Spleen (tissue), 7 donors: ENCODE measurements around the gene SMIM14.

Source experiments
- POLR2A ChIP-seq, 3 donors: fragments of 450-650 bp; IDR thresholded peaks; one replicate each; pipeline ENCODE4 v1.5.1; 2017; ENCODE audit warnings: antibody characterized with exemption in 3 of 3, mild to moderate bottlenecking in 1 of 3
- POLR2AphosphoS5 ChIP-seq, 3 donors: sonication (generic); formaldehyde crosslinking; IDR thresholded peaks; one replicate each; pipeline ENCODE4 v1.5.1; 2017; ENCODE audit warnings: antibody characterized with exemption in 3 of 3
- TF ChIP-seq, protein P1 (sequence below), 11 experiments: fragments of 200-600 bp in 7 of 11; fragments of 450-650 bp in 4 of 11; sonication (generic) in 4 of 11; IDR thresholded peaks in 8 of 11; conservative IDR thresholded peaks in 3 of 11; 1 replicate in 7 of 11; 2 replicates in 4 of 11; pipeline versions ENCODE4 v1.4.0 to v1.8.0; 2016 to 2021; ENCODE audit warnings: antibody characterized with exemption in 11 of 11, inconsistent platforms in 4 of 11, mild to moderate bottlenecking in 1 of 11
- donor health status: DM: no; HTN: no; CAD: no; lungs with moderate emphysema.
- donor health status: DM: no; HTN: no; CAD: no.
- donor health status: DM: no; HTN: no; CAD: no.

GRCh38 chr4:39524161-39524957, 114.3 kb downstream of the SMIM14 start:
- TF ChIP-seq, protein P1, sequence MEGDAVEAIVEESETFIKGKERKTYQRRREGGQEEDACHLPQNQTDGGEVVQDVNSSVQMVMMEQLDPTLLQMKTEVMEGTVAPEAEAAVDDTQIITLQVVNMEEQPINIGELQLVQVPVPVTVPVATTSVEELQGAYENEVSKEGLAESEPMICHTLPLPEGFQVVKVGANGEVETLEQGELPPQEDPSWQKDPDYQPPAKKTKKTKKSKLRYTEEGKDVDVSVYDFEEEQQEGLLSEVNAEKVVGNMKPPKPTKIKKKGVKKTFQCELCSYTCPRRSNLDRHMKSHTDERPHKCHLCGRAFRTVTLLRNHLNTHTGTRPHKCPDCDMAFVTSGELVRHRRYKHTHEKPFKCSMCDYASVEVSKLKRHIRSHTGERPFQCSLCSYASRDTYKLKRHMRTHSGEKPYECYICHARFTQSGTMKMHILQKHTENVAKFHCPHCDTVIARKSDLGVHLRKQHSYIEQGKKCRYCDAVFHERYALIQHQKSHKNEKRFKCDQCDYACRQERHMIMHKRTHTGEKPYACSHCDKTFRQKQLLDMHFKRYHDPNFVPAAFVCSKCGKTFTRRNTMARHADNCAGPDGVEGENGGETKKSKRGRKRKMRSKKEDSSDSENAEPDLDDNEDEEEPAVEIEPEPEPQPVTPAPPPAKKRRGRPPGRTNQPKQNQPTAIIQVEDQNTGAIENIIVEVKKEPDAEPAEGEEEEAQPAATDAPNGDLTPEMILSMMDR (IDR thresholded peaks at IDR 0.05 in 8 of 11, conservative IDR thresholded peaks at IDR 0.05 in 3 of 11): no peak
- TF ChIP-seq POLR2A (IDR thresholded peaks at IDR 0.05): no peak
- no peak for TF ChIP-seq POLR2AphosphoS5 (IDR thresholded peaks at IDR 0.05)
